Measurements from ENCODE around the gene TEK. TPM values are rescaled to one million over a fixed set of nuclear protein-coding genes. Genes with fewer than 3 reads are reported as not detected.

The TEK gene
- total and polyA plus RNA-seq, 2 donors (not counting 1 experiment from before 2014, with no cell fraction given), result not detected

- no peaks in the 10 kb centered on the region for H3K9me3 ChIP-seq (ENCODE audit: control extremely low read depth in 1 of 3, control insufficient read depth in 2 of 3, insufficient read depth in 1 of 3, low read length in 2 of 3)
- H2AFZ ChIP-seq (ENCODE audit: insufficient read depth, low read depth, low read length, poor library complexity, severe bottlenecking), result no peak overlapping the region
- H3K4me1 ChIP-seq (ENCODE audit: control insufficient read depth in 2 of 2, insufficient read depth in 2 of 2, low read length in 2 of 2), result no peaks in the 10 kb centered on the region
- Mint-ChIP-seq H3K27me3 (no peaks in the 10 kb centered on the region), H3K4me1 (no peaks in the 10 kb centered on the region), H3K27ac (no peak overlapping the region), H3K9me3 (ENCODE audit: insufficient read depth) (no peaks in the 10 kb centered on the region), H3K4me3 (no peak overlapping the region)
- H4K20me1 ChIP-seq (ENCODE audit: control insufficient read depth, insufficient read depth, low read length, poor library complexity, severe bottlenecking), result no peaks in the 10 kb centered on the region
- POLR2A ChIA-PET, result no interaction called here
- ATAC-seq (ENCODE audit: low read depth), result no peak
- H3K27me3 ChIP-seq (replicated peaks in 1 of 4; ENCODE audit: control extremely low read depth in 1 of 4, control insufficient read depth in 3 of 4, insufficient read depth in 4 of 4, low read length in 3 of 4), result no peaks in the 10 kb centered on the region
- no peak for DNase-seq
- no peaks in the 10 kb centered on the region for H3K79me2 ChIP-seq (ENCODE audit: control insufficient read depth, insufficient read depth, low read length)
- intact Hi-C loops (cut with micrococcal nuclease), result no loop called here
- H3K36me3 ChIP-seq (replicated peaks in 1 of 2; ENCODE audit: control extremely low read depth in 1 of 2, control insufficient read depth in 1 of 2, extremely low read depth in 1 of 2, insufficient read depth in 2 of 2, low read length in 1 of 2), result no peaks in the 10 kb centered on the region
- CTCF ChIA-PET, result no interaction called here
- no peak overlapping the region for H3K9ac ChIP-seq (ENCODE audit: low read length)
- TF ChIP-seq EZH2 (IDR thresholded peaks at IDR 0.05; ENCODE audit: borderline replicate concordance, insufficient read depth, low read depth, low read length, poor library complexity, severe bottlenecking) (no peak), CTCF (IDR thresholded peaks at IDR 0.05) (no peak)
- H3K4me3 ChIP-seq (ENCODE audit: control extremely low read depth in 1 of 5, extremely low read depth in 1 of 5, insufficient read depth in 1 of 5, low read depth in 2 of 5, low read length in 4 of 5), result no peak overlapping the region
- H3K27ac ChIP-seq (ENCODE audit: low read length in 2 of 2), result no peak overlapping the region
- no peak overlapping the region for H3K4me2 ChIP-seq (replicated peaks; ENCODE audit: low read depth, low read length, poor library complexity, severe bottlenecking)
These were observed 48.1 kb downstream of the TEK start for GRCh38 chr9:27157097-27157496.

- H3K36me3 ChIP-seq (replicated peaks in 1 of 2; ENCODE audit: control extremely low read depth in 1 of 2, control insufficient read depth in 1 of 2, extremely low read depth in 1 of 2, insufficient read depth in 2 of 2, low read length in 1 of 2), result no peaks in the 10 kb centered on the region
- no peak overlapping the region for H3K27ac ChIP-seq (ENCODE audit: low read length in 2 of 2)
- H3K9ac ChIP-seq (ENCODE audit: low read length), result no peak overlapping the region
- intact Hi-C loops (cut with micrococcal nuclease), result no loop called here
- H3K79me2 ChIP-seq (ENCODE audit: control insufficient read depth, insufficient read depth, low read length), result no peaks in the 10 kb centered on the region
- no peak overlapping the region for H3K4me3 ChIP-seq (ENCODE audit: control extremely low read depth in 1 of 5, extremely low read depth in 1 of 5, insufficient read depth in 1 of 5, low read depth in 2 of 5, low read length in 4 of 5)
- H3K27me3 Mint-ChIP-seq, result no peaks in the 10 kb centered on the region
- no peak for ATAC-seq (ENCODE audit: low read depth)
- H3K4me1 ChIP-seq (ENCODE audit: control insufficient read depth in 2 of 2, insufficient read depth in 2 of 2, low read length in 2 of 2), result no peaks in the 10 kb centered on the region
- ChIA-PET POLR2A (no interaction called here), CTCF (no interaction called here)
- no peak overlapping the region for H3K4me3 Mint-ChIP-seq
- H3K4me1 Mint-ChIP-seq, result no peaks in the 10 kb centered on the region
- H4K20me1 ChIP-seq (ENCODE audit: control insufficient read depth, insufficient read depth, low read length, poor library complexity, severe bottlenecking), result no peaks in the 10 kb centered on the region
- H2AFZ ChIP-seq (ENCODE audit: insufficient read depth, low read depth, low read length, poor library complexity, severe bottlenecking), result no peak overlapping the region
- H3K27ac Mint-ChIP-seq, result no peak overlapping the region
- no peaks in the 10 kb centered on the region for H3K9me3 ChIP-seq (ENCODE audit: control extremely low read depth in 1 of 3, control insufficient read depth in 2 of 3, insufficient read depth in 1 of 3, low read length in 2 of 3)
- no peak for DNase-seq
- H3K4me2 ChIP-seq (replicated peaks; ENCODE audit: low read depth, low read length, poor library complexity, severe bottlenecking), result no peak overlapping the region
- TF ChIP-seq EZH2 (IDR thresholded peaks at IDR 0.05; ENCODE audit: borderline replicate concordance, insufficient read depth, low read depth, low read length, poor library complexity, severe bottlenecking) (no peak), CTCF (IDR thresholded peaks at IDR 0.05) (no peak)
- no peaks in the 10 kb centered on the region for H3K9me3 Mint-ChIP-seq (ENCODE audit: insufficient read depth)
- WGBS (ENCODE audit: insufficient coverage), result 98% methylated on average over 5 of the region's 6 CpGs
- no peaks in the 10 kb centered on the region for H3K27me3 ChIP-seq (replicated peaks in 1 of 4; ENCODE audit: control extremely low read depth in 1 of 4, control insufficient read depth in 3 of 4, insufficient read depth in 4 of 4, low read length in 3 of 4)
These were observed 48.7 kb downstream of the TEK start for GRCh38 chr9:27157736-27158135.
